H9 (cell line): ENCODE data around the gene PNKP. TPM values are rescaled to one million over a fixed set of nuclear protein-coding genes. Genes with fewer than 3 reads are reported as not detected.

Experiments used
- DNase-seq: peaks from one replicate; pipeline ENCODE4 v3.0.0-alpha.2; 2017
- H2AFZ ChIP-seq: one replicate; pipeline ENCODE4 v1.6.1; 2013; ENCODE audit warnings: mild to moderate bottlenecking, low read length, control low read depth, moderate library complexity
- H2AK5ac ChIP-seq: 2 replicates; pipeline ENCODE4 v1.6.1; 2013; ENCODE audit warnings: low read length, control low read depth, mixed read lengths; ENCODE audit not compliant: insufficient read length
- H2BK120ac ChIP-seq: one replicate; pipeline ENCODE4 v1.6.1; 2013; ENCODE audit warnings: low read depth, mild to moderate bottlenecking, low read length, control low read depth, inconsistent platforms; ENCODE audit not compliant: poor library complexity, severe bottlenecking
- H2BK12ac ChIP-seq: 2 replicates; pipeline ENCODE4 v1.6.1; 2013; ENCODE audit warnings: low read length, control low read depth, mixed read lengths, low read depth; ENCODE audit not compliant: insufficient read length
- H2BK15ac ChIP-seq: 2 replicates; pipeline ENCODE4 v1.6.1; 2013; ENCODE audit warnings: low read depth, low read length, control low read depth
- H2BK20ac ChIP-seq: one replicate; pipeline ENCODE4 v1.6.1; 2013; ENCODE audit warnings: low read depth, mild to moderate bottlenecking, low read length, control low read depth, inconsistent platforms; ENCODE audit not compliant: poor library complexity, severe bottlenecking
- H2BK5ac ChIP-seq: 2 replicates; pipeline ENCODE4 v1.6.1; 2013; ENCODE audit warnings: low read length, control low read depth, mixed read lengths; ENCODE audit not compliant: insufficient read length
- H3K14ac ChIP-seq: 2 replicates; pipeline ENCODE4 v1.6.1; 2013; ENCODE audit warnings: low read length, control low read depth; ENCODE audit not compliant: insufficient read depth
- H3K18ac ChIP-seq: 2 replicates; pipeline ENCODE4 v1.6.1; 2013; ENCODE audit warnings: low read depth, mild to moderate bottlenecking, mixed read lengths, low read length, control low read depth; ENCODE audit not compliant: insufficient read length
- H3K23ac ChIP-seq: 2 replicates; pipeline ENCODE4 v1.6.1; 2013; ENCODE audit warnings: low read length, control low read depth, mixed read lengths, low read depth; ENCODE audit not compliant: insufficient read length
- H3K23me2 ChIP-seq: 2 replicates; pipeline ENCODE4 v1.6.1; 2013; ENCODE audit warnings: low read depth, mild to moderate bottlenecking, mixed read lengths, low read length, control low read depth; ENCODE audit not compliant: insufficient read length, poor library complexity, severe bottlenecking
- H3K27ac ChIP-seq: 2 replicates; pipeline ENCODE4 v1.5.1; 2013; ENCODE audit warnings: low read length, control low read depth, mixed read lengths, low read depth; ENCODE audit not compliant: insufficient read length
- H3K27me3 ChIP-seq: 2 replicates; pipeline ENCODE4 v1.6.1; 2013; ENCODE audit warnings: low read length, control low read depth, inconsistent platforms; ENCODE audit not compliant: insufficient read depth
- H3K4ac ChIP-seq: 2 replicates; pipeline ENCODE4 v1.6.1; 2013; ENCODE audit warnings: low read depth, mild to moderate bottlenecking, control low read depth, inconsistent platforms, low read length, moderate library complexity
- H3K4me1 ChIP-seq: 2 replicates; pipeline ENCODE4 v1.6.1; 2013; ENCODE audit warnings: low read length, control low read depth, inconsistent platforms; ENCODE audit not compliant: insufficient read depth
- H3K4me2 ChIP-seq: 2 replicates; pipeline ENCODE4 v1.6.1; 2013; ENCODE audit warnings: low read length, control low read depth, mixed read lengths; ENCODE audit not compliant: insufficient read length, insufficient read depth
- H3K56ac ChIP-seq: 2 replicates; pipeline ENCODE4 v1.6.1; 2013; ENCODE audit warnings: low read depth, mild to moderate bottlenecking, mixed read lengths, low read length, control low read depth; ENCODE audit not compliant: insufficient read length
- H3K79me1 ChIP-seq: 2 replicates; pipeline ENCODE4 v1.6.1; 2013; ENCODE audit warnings: low read depth, mild to moderate bottlenecking, moderate library complexity, low read length, control low read depth, inconsistent platforms; ENCODE audit not compliant: insufficient read depth, poor library complexity, severe bottlenecking
- H3K79me2 ChIP-seq: 2 replicates; pipeline ENCODE4 v1.6.1; 2013; ENCODE audit warnings: low read length, control low read depth, inconsistent platforms; ENCODE audit not compliant: insufficient read depth
- H3K9ac ChIP-seq: 2 replicates; pipeline ENCODE4 v1.6.1; 2013; ENCODE audit warnings: low read length, control low read depth, mixed read lengths; ENCODE audit not compliant: insufficient read length; ENCODE audit errors: extremely low read depth
- H3K9me3 ChIP-seq: one replicate; pipeline ENCODE4 v1.6.1; 2013; ENCODE audit warnings: low read depth, low read length, inconsistent platforms; ENCODE audit not compliant: control insufficient read depth
- H3T11ph ChIP-seq: one replicate; pipeline ENCODE4 v1.6.1; 2013; ENCODE audit warnings: mild to moderate bottlenecking, low read length, control low read depth, inconsistent platforms
- H4K20me1 ChIP-seq: one replicate; pipeline ENCODE4 v1.6.1; 2013; ENCODE audit not compliant: control insufficient read depth, insufficient read length, insufficient read depth
- H4K5ac ChIP-seq: 2 replicates; pipeline ENCODE4 v1.6.1; 2013; ENCODE audit warnings: low read depth, mild to moderate bottlenecking, mixed read lengths, low read length, control low read depth; ENCODE audit not compliant: insufficient read length
- H4K8ac ChIP-seq: replicated peaks from 2 replicates; pipeline ENCODE4 v1.6.1; 2013; ENCODE audit warnings: low read length, control low read depth, mixed read lengths, low read depth; ENCODE audit not compliant: insufficient read length
- H4K91ac ChIP-seq: 2 replicates; pipeline ENCODE4 v1.6.1; 2013; ENCODE audit warnings: low read depth, mild to moderate bottlenecking, moderate library complexity, mixed read lengths, low read length, control low read depth; ENCODE audit not compliant: insufficient read length
- H3K27ac Mint-ChIP-seq, 3 experiments: 2 replicates in 2 of 3; 3 replicates in 1 of 3; pipeline ENCODE4 v1.8.0; 2020 to 2021; ENCODE audit warnings: mixed read lengths in 3 of 3, mild to moderate bottlenecking in 1 of 3, moderate library complexity in 1 of 3
- H3K27me3 Mint-ChIP-seq: 2 replicates; pipeline ENCODE4 v1.8.0; 2021; ENCODE audit warnings: low read depth, mild to moderate bottlenecking, moderate library complexity, mixed read lengths
- H3K36me3 Mint-ChIP-seq, 3 experiments: 2 replicates in 2 of 3; 3 replicates in 1 of 3; pipeline ENCODE4 v1.8.0; 2020 to 2021; ENCODE audit warnings: low read depth in 3 of 3, mixed read lengths in 3 of 3; ENCODE audit not compliant: insufficient read depth in 1 of 3
- H3K4me1 Mint-ChIP-seq, 2 experiments: 2 replicates each; pipeline ENCODE4 v1.8.0; 2020; ENCODE audit warnings: mixed read lengths in 2 of 2
- H3K4me3 Mint-ChIP-seq, 2 experiments: 2 replicates in 1 of 2; 3 replicates in 1 of 2; pipeline ENCODE4 v1.8.0; 2020 to 2021; ENCODE audit warnings: mild to moderate bottlenecking in 2 of 2, mixed read lengths in 2 of 2, moderate library complexity in 1 of 2
- H3K9me3 Mint-ChIP-seq, 2 experiments: 2 replicates in 1 of 2; 3 replicates in 1 of 2; pipeline ENCODE4 v1.8.0; 2020; ENCODE audit warnings: mild to moderate bottlenecking in 2 of 2, mixed read lengths in 2 of 2, moderate library complexity in 1 of 2
- WGBS: extraction: QIAGEN DNeasy Blood & Tissue Kit; methylation state at CpG from one replicate; pipeline ENCODE4 v1.1.7; 2013; ENCODE audit warnings: missing lambda C conversion rate, low lambda C conversion rate, mixed read lengths; ENCODE audit not compliant: insufficient read length; ENCODE audit errors: extremely low coverage; 5-methylcytosine and 5-hydroxymethylcytosine counted together
- total RNA-seq: library from RNA; stranded (reverse); gene quantifications from 2 replicates; pipeline ENCODE4 v1.2.1, GENCODE V29; 2021
- TF ChIP-seq, protein P1 (sequence below): fragments of 200-600 bp; sonication (generic); conservative IDR thresholded peaks from 3 replicates; pipeline ENCODE4 v1.8.0; 2021; ENCODE audit warnings: antibody characterized with exemption, mild to moderate bottlenecking

The PNKP gene
- total RNA-seq, 1 experiment from 2014 or later, result 157 TPM

DNA sequence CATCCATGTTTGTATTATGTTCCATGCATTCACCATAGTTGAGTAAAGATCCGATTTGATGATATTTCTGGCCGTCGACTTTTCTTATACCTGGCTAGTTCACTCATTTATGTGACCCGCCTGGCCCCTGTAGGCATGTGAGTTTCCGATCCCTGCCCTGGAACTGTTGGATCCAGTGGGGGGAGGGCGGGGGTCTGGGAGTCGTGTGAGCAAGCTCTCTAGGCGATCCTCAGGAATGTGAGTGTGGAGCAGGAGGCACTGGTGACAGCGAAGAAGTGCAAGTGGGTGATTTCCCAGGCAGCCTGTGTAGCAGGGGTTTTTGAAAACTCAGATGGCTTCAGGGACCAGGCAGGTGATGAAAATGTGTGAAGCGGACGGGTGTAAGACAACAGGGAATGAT lies 27.1 kb downstream of the PNKP start:
- no peak overlapping the region for H3K23ac ChIP-seq
- H3K9me3 ChIP-seq, result no peaks in the 10 kb centered on the region
- no peaks in the 10 kb centered on the region for H3K9me3 Mint-ChIP-seq
- H3K23me2 ChIP-seq, result no peaks in the 10 kb centered on the region
- H4K91ac ChIP-seq, result no peak overlapping the region
- WGBS, result no CpG with 5 or more reads among the region's 11 CpGs
- peaks cover 1% of the 10 kb centered on the region; the same call in 1 of the 2 replicates for H3K27me3 Mint-ChIP-seq
- no peak overlapping the region for H3K4ac ChIP-seq
- peak overlapping the region in 2 of 3 experiments; percentile 17 to 49; a peak in 1 of 7 replicates for H3K27ac Mint-ChIP-seq
- H4K8ac ChIP-seq, result no peak overlapping the region
- no peak overlapping the region for H2BK12ac ChIP-seq
- no peaks in the 10 kb centered on the region for H3K27me3 ChIP-seq
- no peak overlapping the region for H2BK15ac ChIP-seq
- peaks cover 6 to 44% (median 41%) of the 10 kb centered on the region in 3 experiments for H3K36me3 Mint-ChIP-seq
- H3K18ac ChIP-seq, result no peak overlapping the region
- no peaks in the 10 kb centered on the region for H3K79me1 ChIP-seq
- no peak overlapping the region for H2BK5ac ChIP-seq
- no peaks in the 10 kb centered on the region for H3K4me1 ChIP-seq
- no peaks in the 10 kb centered on the region for H3K79me2 ChIP-seq
- H2BK20ac ChIP-seq, result no peak overlapping the region
- no peak overlapping the region for H3T11ph ChIP-seq
- H3K14ac ChIP-seq, result no peak overlapping the region
- H3K4me1 Mint-ChIP-seq, result peaks cover 0 to 5% of the 10 kb centered on the region in 2 experiments; a peak in 2 of 4 replicates
- H3K4me2 ChIP-seq, result no peak overlapping the region
- H3K27ac ChIP-seq, result no peak overlapping the region
- no peak overlapping the region for H2BK120ac ChIP-seq
- TF ChIP-seq, protein P1, sequence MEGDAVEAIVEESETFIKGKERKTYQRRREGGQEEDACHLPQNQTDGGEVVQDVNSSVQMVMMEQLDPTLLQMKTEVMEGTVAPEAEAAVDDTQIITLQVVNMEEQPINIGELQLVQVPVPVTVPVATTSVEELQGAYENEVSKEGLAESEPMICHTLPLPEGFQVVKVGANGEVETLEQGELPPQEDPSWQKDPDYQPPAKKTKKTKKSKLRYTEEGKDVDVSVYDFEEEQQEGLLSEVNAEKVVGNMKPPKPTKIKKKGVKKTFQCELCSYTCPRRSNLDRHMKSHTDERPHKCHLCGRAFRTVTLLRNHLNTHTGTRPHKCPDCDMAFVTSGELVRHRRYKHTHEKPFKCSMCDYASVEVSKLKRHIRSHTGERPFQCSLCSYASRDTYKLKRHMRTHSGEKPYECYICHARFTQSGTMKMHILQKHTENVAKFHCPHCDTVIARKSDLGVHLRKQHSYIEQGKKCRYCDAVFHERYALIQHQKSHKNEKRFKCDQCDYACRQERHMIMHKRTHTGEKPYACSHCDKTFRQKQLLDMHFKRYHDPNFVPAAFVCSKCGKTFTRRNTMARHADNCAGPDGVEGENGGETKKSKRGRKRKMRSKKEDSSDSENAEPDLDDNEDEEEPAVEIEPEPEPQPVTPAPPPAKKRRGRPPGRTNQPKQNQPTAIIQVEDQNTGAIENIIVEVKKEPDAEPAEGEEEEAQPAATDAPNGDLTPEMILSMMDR, result no peak
- no peak overlapping the region for H3K4me3 Mint-ChIP-seq
- no peak overlapping the region for H2AK5ac ChIP-seq
- no peak overlapping the region for H2AFZ ChIP-seq
- DNase-seq, result no peak
- H3K56ac ChIP-seq, result no peak overlapping the region
- no peaks in the 10 kb centered on the region for H4K20me1 ChIP-seq
- H3K9ac ChIP-seq, result no peak overlapping the region
- H4K5ac ChIP-seq, result no peak overlapping the region
